HG03469 (cell line): Measurements from ENCODE around the gene DOCK8.
A peak's percentile ranks its signal among the peaks of the same experiment; 100 is the strongest.
"Not testable (repeated sequence)": the region's sequence is repeated elsewhere in the genome, so short reads cannot be mapped to it uniquely, and the experiment has no call there.

ENCODE experiments used
- ATAC-seq: cut with Tn5 transposase; IDR thresholded peaks from one replicate; pipeline ENCODE4 v1.9.1; 2021; ENCODE audit warnings: mild to moderate bottlenecking, moderate library complexity, moderate number of reproducible peaks; ENCODE audit not compliant: unreplicated experiment

Gene DOCK8

DNA sequence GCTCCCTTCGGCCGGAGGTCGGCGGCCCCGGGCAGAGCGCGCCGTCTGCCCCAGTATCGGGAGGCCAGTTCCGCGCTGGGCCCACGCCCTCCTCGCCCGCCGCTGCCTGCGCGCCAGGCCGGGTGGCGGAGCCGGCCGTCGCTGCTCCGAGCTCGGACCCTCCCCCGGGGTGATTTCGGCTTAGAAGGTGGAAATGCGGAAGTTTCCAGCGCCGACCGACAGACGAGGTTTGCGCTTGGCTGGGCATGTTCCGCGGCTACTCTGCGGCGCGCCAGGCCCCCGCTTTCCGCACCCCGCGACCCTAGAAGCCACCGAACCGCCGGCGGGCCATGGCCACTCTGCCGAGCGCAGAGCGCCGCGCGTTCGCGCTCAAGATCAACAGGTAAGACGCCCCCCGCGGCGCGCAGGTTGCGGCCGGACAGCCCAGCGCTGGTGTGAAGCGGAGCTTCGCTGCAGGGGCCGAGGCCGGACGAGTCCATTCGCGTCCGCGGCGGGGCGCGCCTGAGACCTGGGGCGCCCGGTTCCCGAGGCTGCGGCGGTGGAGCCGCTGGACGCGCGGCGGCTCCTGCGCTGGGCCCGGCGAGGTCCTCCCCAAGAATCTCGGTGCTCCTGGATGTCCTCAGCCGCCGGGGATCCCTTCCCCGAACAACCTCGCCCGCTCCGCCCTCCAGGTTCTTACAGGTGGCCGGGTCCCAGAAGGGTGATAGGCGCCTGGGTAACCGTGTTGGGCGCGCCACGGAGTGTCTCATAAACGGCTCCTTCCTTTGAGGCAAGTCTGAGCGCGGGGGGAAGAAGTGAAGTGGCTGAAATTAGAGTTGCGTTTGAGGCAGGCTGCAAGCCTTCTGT, at the start of gene DOCK8:
TSS of gene DOCK8 (plus strand) at position 218 of the 846 bp plus-strand sequence. CDS start at position 330, 112 bp downstream.
- ATAC-seq = peak; percentile 70

- not testable (repeated sequence) for ATAC-seq
Observed at GRCh38 chr9:169757-170156, 44.9 kb upstream of the DOCK8 start.

GRCh38 chr9:178140-178825, 36.4 kb upstream of the DOCK8 start:
- ATAC-seq = not testable (repeated sequence)

GRCh38 chr9:178970-179383, 35.7 kb upstream of the DOCK8 start, which contains the start of gene ZNG1A:
TSS of gene ZNG1A (minus strand) at chr9:179056. CDS start at chr9:178969, 87 bp downstream.
- ATAC-seq = not testable (repeated sequence)

GRCh38 chr9:199601-200000, 15.1 kb upstream of the DOCK8 start:
- not testable (repeated sequence) for ATAC-seq

DNA sequence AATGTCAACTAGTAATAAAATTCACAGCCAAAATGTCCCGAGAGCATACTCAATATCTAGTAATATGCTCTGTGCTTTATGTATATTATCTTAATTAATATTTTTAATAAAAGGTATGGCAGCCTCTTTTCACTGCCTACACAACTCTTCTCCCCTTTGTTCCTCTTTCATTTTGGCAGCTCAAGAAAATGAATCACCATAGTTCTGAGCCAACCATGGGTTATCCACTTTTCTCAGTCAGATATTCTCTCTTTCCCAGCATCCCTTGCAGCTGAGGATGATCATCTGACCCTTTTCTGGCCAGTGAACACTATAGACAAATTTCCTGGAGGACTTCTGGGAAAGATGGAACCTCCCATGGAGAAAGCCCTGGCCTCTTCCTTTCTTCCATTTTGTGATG, 8.2 kb upstream of the DOCK8 start:
- ATAC-seq = no peak

DNA sequence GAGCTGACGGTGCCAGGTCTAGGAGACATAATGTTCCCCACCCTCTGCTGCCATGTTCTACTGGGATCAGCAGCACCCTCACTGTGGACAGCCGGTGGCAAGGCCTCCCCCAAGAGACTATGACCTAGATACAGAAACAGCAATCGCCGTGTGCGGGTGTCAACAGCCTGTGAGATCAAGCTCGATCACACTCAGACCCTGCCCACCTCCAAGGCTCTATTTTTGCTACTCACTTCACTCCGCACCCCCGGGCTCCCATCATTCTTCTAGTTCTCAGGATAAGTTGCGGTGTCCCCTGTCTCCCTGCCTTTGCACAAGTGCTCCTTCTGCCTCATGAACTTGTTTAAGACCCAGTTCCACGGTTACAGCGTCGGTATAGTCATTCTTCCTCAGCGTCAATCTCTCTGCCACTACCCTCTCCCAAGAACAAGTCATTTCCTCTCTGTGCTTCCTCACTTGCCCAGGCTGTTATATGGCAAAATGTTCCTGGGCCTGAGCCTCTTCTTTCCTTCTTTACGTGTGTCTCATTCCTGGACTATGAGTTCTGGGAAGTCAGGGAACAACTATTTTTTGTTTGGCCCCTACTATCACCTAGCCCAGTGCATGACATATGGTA, 5.4 kb upstream of the DOCK8 start:
- no peak for ATAC-seq

GRCh38 chr9:211036-211435, 3.6 kb upstream of the DOCK8 start:
- no peak for ATAC-seq

- ATAC-seq = no peak
Observed at GRCh38 chr9:211557-211956, 3.1 kb upstream of the DOCK8 start.

DNA sequence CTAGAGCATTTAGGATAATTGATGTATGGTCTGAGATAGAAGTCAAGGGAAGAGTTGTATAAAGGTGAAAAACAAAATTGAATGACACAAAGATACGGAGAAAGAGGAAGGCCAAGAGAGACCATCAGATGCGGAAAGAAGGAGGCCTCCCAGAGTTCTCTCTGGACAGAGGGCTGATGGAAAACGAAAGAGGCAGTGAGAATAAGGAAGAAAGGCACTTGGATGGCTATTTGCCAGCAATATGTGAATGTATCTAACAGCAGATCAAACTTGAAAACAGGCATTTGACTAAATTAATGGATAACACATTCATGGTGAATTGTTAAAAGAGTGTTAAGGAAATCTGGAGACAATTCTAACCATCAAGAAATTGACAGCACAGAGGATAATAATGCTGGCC, 2.4 kb upstream of the DOCK8 start:
- no peak for ATAC-seq

DNA sequence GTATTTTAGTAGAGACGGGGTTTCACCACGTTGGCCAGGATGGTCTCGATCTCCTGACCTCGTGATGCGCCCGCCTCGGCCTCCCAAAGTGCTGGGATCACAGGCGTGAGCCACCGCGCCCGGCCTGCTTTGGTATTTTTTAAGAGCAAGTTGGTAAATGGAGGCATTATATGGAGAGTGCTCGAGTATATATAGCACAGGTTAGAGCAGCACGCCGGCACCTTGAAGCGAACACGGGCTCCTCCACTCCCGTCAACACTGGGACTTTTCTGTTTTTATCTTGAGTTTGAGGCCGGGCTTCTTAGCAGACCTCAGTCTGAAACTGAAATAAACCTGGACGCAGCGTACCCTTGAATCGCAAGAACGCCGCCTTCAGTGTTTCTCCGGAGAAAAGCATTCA, 764 bp upstream of the DOCK8 start:
- ATAC-seq = not testable (repeated sequence)

- ATAC-seq = no peak
Observed at GRCh38 chr9:214351-214647, 366 bp upstream of the DOCK8 start.

DNA sequence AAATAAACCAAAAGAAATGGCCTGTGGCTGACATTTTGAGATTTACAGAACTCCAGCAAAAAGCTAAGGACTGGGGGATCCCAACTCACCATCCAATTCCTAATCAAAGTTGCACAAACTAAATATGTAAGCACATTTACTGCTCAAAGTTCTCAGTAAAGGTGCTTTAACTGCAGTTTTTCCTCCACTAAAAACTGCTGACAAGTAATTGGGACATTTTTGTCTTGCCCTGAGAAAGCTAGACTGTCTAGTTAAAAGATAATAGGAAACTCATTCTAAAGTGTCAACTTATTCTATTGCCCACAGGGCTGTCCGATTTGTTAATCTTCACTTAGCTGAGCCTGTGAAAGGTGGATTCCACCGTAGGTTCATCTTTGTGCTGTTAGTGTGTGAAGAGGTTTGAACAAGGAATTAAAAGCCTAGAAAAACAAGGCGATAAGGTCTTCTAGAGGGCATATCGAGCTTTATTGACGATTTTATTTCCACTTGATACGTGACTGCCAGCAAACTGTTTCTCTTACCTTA, 1.0 kb downstream of the DOCK8 start:
- no peak for ATAC-seq

DNA sequence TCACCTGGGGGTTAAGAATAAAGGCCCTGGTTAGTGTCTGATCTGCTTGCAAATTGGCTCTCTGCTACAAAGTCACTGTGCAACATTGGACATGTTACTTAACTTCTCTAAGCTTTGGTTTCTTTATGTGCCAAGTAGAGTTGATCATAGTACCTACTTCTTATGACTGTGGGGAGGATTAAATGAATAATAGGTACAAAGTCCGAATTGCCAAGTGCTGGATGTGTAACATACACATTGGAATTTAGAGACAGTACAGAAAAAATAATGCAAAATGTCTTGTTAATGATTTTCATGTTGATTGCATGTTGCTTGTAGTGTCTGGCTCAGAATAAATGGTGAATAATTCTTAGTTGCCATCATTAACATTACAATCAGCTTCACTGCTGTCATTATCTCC, 2.2 kb downstream of the DOCK8 start:
- no peak for ATAC-seq

- ATAC-seq = no peak
Observed at GRCh38 chr9:217950-218349, 3.3 kb downstream of the DOCK8 start.

DNA sequence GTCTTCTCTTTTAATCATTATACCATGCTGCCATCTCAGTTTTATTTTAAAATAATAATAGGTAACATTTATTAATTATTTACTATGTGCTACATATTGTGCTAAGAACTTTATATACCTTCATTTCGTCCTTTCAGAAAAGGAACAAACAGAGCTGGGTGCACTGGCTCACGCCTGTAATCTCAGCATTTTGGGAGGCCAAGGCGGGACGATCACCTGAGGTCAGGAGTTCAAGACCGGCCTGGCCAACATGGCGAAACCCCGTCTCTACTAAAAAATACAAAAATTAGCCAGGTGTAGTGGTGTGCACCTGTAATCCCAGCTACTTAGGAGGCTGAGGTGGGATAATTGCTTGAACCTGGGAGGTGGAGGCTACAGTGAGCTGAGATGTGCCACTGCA, 4.4 kb downstream of the DOCK8 start:
- ATAC-seq = not testable (repeated sequence)

DNA sequence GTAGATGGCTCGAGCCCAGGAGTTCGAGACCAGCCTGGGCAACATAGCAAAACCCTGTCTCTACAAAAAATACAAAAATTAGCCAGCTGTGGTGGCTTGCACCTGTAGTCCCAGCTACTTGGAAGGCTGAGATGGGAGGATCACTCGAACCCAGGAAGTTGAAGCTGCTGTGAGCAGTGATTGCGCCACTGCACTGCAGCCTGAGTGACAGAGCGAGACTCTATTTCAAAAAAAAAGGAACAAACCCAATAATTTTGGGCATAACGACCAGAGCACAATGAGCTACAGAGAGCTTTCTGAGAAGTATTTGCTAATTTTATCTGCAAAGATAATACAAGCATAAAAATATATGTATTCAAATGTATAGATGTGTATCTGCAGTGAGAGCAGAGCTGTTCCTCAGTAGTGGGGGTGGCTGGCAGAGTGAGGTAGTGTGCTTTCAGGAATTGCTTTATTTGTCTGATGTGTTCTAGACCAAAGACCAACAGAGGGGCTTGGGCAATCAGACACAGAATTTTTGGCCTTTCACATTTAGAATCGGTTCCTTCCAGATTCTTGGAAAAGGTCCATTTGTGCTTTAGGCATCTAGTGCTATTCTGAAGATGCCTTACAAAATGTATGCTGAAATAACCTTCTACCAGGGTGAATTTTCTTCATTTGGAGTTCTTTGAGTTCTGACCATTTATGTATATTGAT, 5.2 kb downstream of the DOCK8 start:
- no peak for ATAC-seq

- ATAC-seq = no peak
Observed at GRCh38 chr9:221989-222776, 7.5 kb downstream of the DOCK8 start.

GRCh38 chr9:223152-223551, 8.5 kb downstream of the DOCK8 start:
- ATAC-seq = no peak

DNA sequence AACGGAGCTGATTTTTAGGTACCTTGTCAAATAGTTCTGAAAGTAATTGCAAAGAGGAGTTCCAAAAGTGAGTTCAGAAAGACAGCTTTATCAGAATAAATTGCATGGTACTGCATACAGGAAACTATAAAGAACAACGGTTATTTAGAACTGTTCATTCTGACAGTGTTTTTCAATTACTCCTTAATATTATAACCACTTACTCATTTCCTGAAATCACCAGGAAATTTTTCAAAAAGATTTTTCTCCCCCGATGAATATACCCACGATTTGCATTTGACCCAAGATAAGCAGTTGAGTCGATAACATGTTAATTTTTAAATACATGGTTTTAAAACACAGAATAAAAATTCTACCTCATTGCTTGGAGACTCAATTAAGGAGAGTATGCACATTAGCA, 9.4 kb downstream of the DOCK8 start:
- ATAC-seq = no peak
